ENCODE results near the gene SIGLEC7.

SIGLEC7 gene

GRCh38 chr19:51169283-51169918 is 27.3 kb downstream of the SIGLEC7 start:
- peak; percentile 50 for DNase-seq

- no peak for DNase-seq
These were observed 30.1 kb downstream of the SIGLEC7 start for GRCh38 chr19:51172223-51172622.

- DNase-seq = no peak
These were observed 31.6 kb downstream of the SIGLEC7 start for GRCh38 chr19:51173681-51174080.

- no peak for DNase-seq
These were observed 37.2 kb downstream of the SIGLEC7 start for GRCh38 chr19:51179256-51179655.

GRCh38 chr19:51181377-51181912 is 39.3 kb downstream of the SIGLEC7 start:
- no peak for DNase-seq

GRCh38 chr19:51181913-51182419 is 39.9 kb downstream of the SIGLEC7 start:
- DNase-seq = no peak

GRCh38 chr19:51183629-51184028 is 41.5 kb downstream of the SIGLEC7 start:
- no peak for DNase-seq

- no peak for DNase-seq
These were observed 43.2 kb downstream of the SIGLEC7 start for GRCh38 chr19:51185069-51185867.

GRCh38 chr19:51185868-51186215 is 43.7 kb downstream of the SIGLEC7 start:
- DNase-seq = no peak

GRCh38 chr19:51186323-51186722 is 44.2 kb downstream of the SIGLEC7 start:
- no peak for DNase-seq

GRCh38 chr19:51187395-51188226 is 45.5 kb downstream of the SIGLEC7 start:
- no peak for DNase-seq

- no peak for DNase-seq
These were observed 46.1 kb downstream of the SIGLEC7 start for GRCh38 chr19:51188227-51188559.

- DNase-seq = no peak
These were observed 50.6 kb downstream of the SIGLEC7 start for GRCh38 chr19:51192689-51193088.

- no peak for DNase-seq
These were observed 52.6 kb downstream of the SIGLEC7 start for GRCh38 chr19:51194527-51195315.

- no peak for DNase-seq
These were observed 53.1 kb downstream of the SIGLEC7 start for GRCh38 chr19:51195316-51195586.

GRCh38 chr19:51195616-51196015 is 53.5 kb downstream of the SIGLEC7 start:
- DNase-seq = no peak

GRCh38 chr19:51196181-51196580 is 54.1 kb downstream of the SIGLEC7 start:
- DNase-seq = no peak

GRCh38 chr19:51198641-51199040 is 56.5 kb downstream of the SIGLEC7 start:
- DNase-seq = no peak

- DNase-seq = no peak
These were observed 58.1 kb downstream of the SIGLEC7 start for GRCh38 chr19:51200071-51200666.

- no peak for DNase-seq
These were observed 59.6 kb downstream of the SIGLEC7 start for GRCh38 chr19:51201712-51202111.
